Type B pancreatic cell (in vitro differentiated cells): ENCODE results near the gene SLC25A10. TPM values are rescaled to one million over a fixed set of nuclear protein-coding genes. Genes with fewer than 3 reads are reported as not detected.

Experiments
- DNase-seq: peaks from one replicate; pipeline ENCODE4 v3.0.0; 2021; ENCODE audit warnings: mixed read lengths; ENCODE audit not compliant: unreplicated experiment; ENCODE audit errors: extremely low spot score
- H3K27ac Mint-ChIP-seq: 2 replicates; pipeline ENCODE4 v1.8.0; 2021; ENCODE audit warnings: mild to moderate bottlenecking, mixed read lengths
- H3K27me3 Mint-ChIP-seq: 2 replicates; pipeline ENCODE4 v1.8.0; 2021; ENCODE audit warnings: mixed read lengths
- H3K36me3 Mint-ChIP-seq: 2 replicates; pipeline ENCODE4 v1.8.0; 2021; ENCODE audit warnings: mixed read lengths
- H3K4me1 Mint-ChIP-seq: one replicate; pipeline ENCODE4 v1.8.0; 2021; ENCODE audit warnings: mixed read lengths; ENCODE audit not compliant: unreplicated experiment
- H3K4me3 Mint-ChIP-seq: 2 replicates; pipeline ENCODE4 v1.8.0; 2021; ENCODE audit warnings: mild to moderate bottlenecking, mixed read lengths
- H3K9me3 Mint-ChIP-seq: 2 replicates; pipeline ENCODE4 v1.8.0; 2021; ENCODE audit warnings: mixed read lengths
- total RNA-seq: library from RNA; stranded (reverse); gene quantifications from 2 replicates; pipeline ENCODE4 v1.2.1, GENCODE V29; 2021; ENCODE audit warnings: low replicate concordance
- TF ChIP-seq, protein P1 (sequence below): fragments of 200-600 bp; sonication (generic); conservative IDR thresholded peaks from 2 replicates; pipeline ENCODE4 v1.5.0; 2021; ENCODE audit warnings: antibody characterized with exemption, mild to moderate bottlenecking

The SLC25A10 gene
- total RNA-seq, 1 donor from 2014 or later, result 27.6 TPM

DNA sequence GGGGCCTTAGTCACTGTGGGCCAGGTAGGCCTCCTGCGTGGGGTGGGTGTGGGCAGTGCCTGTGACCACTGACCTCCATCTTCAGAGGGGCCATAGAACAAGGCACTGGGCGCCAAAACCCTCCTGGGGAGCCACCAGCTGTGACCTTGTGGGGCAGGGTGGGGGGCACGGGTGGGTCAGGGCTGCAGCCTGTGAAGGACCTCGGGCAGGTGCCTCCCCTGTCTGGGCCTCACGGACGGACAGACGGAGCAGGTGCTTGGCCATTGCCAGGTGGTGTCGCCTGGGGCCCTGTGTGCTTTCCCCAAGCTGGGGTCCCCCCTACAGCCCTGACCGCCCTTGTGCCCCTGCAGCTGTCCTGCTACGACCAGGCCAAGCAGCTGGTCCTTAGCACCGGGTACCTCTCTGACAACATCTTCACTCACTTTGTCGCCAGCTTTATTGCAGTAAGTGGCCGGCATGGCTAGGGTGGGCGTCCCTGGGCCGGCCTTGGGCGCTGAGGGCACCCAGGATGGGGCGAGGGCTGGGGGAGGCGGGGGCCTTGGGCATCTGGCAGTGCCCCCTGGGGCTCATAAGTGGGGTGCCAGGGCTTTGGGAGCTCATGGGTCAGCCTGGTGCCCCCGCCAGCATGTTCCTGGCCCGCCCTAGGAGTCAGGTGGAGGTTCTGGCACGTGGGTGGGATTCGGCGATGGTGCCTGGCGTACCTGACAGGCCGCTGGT is 5.1 kb downstream of the SLC25A10 start:
- Mint-ChIP-seq H3K27me3 (no peaks in the 10 kb centered on the region), H3K4me3 (no peak overlapping the region), H3K27ac (no peak overlapping the region), H3K9me3 (no peaks in the 10 kb centered on the region), H3K36me3 (no peaks in the 10 kb centered on the region), H3K4me1 (peaks cover 4% of the 10 kb centered on the region)
- no peak for DNase-seq
- TF ChIP-seq, protein P1, sequence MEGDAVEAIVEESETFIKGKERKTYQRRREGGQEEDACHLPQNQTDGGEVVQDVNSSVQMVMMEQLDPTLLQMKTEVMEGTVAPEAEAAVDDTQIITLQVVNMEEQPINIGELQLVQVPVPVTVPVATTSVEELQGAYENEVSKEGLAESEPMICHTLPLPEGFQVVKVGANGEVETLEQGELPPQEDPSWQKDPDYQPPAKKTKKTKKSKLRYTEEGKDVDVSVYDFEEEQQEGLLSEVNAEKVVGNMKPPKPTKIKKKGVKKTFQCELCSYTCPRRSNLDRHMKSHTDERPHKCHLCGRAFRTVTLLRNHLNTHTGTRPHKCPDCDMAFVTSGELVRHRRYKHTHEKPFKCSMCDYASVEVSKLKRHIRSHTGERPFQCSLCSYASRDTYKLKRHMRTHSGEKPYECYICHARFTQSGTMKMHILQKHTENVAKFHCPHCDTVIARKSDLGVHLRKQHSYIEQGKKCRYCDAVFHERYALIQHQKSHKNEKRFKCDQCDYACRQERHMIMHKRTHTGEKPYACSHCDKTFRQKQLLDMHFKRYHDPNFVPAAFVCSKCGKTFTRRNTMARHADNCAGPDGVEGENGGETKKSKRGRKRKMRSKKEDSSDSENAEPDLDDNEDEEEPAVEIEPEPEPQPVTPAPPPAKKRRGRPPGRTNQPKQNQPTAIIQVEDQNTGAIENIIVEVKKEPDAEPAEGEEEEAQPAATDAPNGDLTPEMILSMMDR, result no peak

DNA sequence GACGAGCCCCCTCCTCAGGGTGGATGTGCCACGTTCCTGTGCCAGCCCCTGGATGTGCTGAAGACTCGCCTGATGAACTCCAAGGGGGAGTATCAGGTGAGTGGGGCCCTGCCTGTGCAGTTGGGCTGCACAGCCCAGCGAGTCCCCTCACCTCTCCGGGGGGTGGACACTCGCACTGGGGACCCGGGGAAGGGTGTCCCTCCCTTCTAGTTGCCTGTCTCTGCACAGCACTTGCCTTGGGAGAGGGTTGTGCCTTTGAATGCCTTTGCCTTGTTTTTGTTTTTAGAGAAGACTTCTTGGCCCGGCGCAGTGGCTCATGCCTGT is 5.6 kb downstream of the SLC25A10 start:
- Mint-ChIP-seq H3K36me3 (no peaks in the 10 kb centered on the region), H3K27me3 (no peaks in the 10 kb centered on the region), H3K27ac (no peak overlapping the region), H3K9me3 (no peaks in the 10 kb centered on the region), H3K4me3 (no peak overlapping the region), H3K4me1 (peaks cover 3% of the 10 kb centered on the region)
- TF ChIP-seq, protein P1, result no peak
- no peak for DNase-seq

DNA sequence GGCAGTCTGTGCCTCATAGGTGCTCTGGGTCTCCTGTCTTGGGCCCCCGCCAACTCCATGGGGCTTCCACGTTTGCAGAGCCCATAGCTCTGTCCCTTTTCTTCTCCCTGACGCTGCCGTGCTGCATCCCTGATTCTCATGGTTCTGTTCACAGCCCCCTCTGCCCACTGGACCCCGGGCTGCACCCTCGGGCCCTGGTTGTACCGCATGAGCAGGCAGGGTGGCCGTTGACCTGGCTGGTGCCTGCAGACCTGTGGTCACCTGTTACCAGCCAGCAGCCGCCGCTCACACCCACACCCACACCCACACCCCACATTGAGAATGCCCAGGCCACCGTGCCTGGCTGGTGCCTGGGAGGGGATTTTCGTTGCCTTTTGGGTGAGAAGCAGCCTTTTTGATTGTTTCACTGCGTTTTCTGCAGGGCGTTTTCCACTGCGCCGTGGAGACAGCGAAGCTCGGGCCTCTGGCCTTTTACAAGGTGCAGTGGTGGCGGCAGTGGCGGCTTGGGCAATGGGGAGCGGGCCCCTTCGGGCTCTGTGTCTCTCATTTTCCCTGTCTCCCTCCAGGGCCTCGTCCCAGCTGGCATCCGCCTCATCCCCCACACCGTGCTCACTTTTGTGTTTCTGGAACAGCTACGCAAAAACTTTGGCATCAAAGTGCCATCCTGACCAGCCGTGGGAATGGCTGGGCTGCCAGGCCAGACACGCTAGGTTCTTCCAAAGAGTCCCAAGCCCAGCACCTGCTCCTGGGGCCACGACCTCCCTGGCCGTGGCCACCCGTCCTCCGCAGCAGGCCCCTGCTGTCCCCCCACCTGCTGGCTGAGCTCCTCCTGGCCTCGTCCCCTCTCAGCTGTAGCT is 7.6 kb downstream of the SLC25A10 start:
- DNase-seq, result no peak
- Mint-ChIP-seq H3K9me3 (no peaks in the 10 kb centered on the region), H3K27me3 (peaks cover 3% of the 10 kb centered on the region), H3K36me3 (no peaks in the 10 kb centered on the region), H3K27ac (no peak overlapping the region), H3K4me3 (no peak overlapping the region), H3K4me1 (peaks cover 8% of the 10 kb centered on the region)
- TF ChIP-seq, protein P1, result no peak

DNA sequence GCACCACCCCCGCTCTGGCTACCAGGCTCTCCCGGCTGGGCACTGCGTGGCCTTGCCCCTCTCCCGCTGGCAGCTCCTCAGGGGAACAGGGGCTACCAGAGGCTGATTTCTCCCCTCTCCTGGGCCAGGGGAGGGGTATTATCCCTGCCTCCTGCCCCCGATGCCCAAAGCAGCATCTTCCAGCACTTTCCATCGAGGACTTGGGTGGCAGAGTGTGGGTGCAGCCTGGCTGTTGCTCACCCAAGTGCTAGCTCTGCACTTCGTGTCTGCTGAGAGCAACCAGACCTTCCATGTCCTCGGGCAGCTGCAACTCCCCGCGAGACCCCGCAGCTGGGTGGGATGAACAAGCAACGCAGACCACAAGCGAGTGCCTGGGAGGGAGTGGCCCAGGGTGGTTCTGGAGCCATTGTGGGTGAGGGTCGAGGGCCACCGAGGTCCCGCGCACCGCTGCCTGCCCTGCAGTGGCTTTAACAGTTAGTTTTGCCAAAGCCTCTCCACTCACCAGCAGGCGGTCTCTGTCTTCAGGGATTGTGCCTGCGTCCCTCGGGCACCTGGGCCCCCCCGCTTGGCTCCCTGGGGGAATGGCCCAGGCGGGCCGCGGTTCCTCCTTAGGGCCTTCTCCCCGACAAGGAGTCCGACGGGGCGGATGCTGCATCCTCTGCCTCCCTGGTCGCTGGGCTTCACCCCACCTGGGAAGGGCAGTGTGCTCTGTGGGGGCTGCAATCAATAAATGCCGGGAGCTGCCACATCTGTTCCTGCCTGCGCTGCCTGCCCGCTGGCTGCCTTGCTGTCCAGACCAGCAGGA is 8.4 kb downstream of the SLC25A10 start:
- Mint-ChIP-seq H3K9me3 (no peaks in the 10 kb centered on the region), H3K36me3 (no peaks in the 10 kb centered on the region), H3K4me3 (no peak overlapping the region), H3K4me1 (peaks cover 8% of the 10 kb centered on the region), H3K27me3 (peaks cover 3% of the 10 kb centered on the region), H3K27ac (no peak overlapping the region)
- DNase-seq, result peak; percentile 68
- TF ChIP-seq, protein P1, result no peak

DNA sequence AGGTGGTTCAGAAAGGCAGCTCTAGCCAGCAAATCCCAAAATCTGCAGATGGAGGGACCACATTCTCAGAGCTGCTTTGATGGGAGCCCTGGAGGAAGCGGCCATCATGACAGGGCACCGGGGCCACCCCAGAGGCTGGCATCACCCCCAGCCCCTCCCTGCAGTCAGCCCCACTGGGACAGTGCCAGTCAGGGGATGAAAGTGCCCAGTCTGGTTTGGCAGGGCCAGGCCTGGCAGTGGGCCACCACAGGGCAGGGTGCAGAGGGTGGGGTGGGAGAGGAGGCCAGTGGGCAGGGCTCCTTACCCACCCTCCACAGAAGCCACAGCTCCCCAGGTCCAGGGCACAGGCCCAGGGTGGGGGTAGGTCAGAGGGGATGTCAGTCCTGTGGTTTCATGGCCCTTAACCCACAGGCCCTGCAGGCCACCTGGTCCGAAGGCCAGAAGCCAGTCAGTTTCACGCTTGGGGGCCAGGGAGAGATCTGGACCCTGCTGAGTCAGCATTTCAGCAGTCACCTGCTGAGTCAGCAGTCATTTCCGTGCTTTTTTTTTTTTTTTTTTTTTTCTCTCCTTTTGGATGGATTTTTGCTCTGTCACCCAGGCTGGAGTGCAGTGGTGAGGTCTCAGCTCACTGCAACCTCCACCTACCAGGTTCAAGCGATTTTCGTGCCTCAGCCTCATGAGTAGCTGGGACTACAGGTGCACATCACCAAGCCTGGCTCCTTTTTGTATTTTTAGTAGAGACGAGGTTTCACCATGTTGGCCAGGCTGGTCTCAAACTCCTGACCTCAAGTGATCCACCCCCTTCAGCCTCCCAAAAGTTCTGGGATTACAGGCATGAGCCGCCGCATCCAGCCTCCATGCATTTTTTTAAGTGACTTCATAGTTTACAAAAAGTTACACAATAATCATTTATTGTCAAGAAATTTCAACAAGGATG is 10.4 kb downstream of the SLC25A10 start:
- peaks cover 3% of the 10 kb centered on the region for H3K27me3 Mint-ChIP-seq
- H3K36me3 Mint-ChIP-seq, result no peaks in the 10 kb centered on the region
- TF ChIP-seq, protein P1, result no peak
- no peak overlapping the region for H3K27ac Mint-ChIP-seq
- no peak overlapping the region for H3K4me3 Mint-ChIP-seq
- no peak for DNase-seq
- H3K9me3 Mint-ChIP-seq, result no peaks in the 10 kb centered on the region
- peaks cover 8% of the 10 kb centered on the region for H3K4me1 Mint-ChIP-seq
